Osteoblast (primary cell): ENCODE data around the gene NOVA1. TPM values are rescaled to one million over a fixed set of nuclear protein-coding genes. Genes with fewer than 3 reads are reported as not detected.

ENCODE experiments used
- DNase-seq: peaks from one replicate; pipeline ENCODE4 v3.0.0; 2011; ENCODE audit warnings: low spot score, mixed read lengths; ENCODE audit not compliant: insufficient read length; ENCODE audit errors: missing footprints
- H2AFZ ChIP-seq: 2 replicates; pipeline ENCODE4 v1.6.0; 2011; ENCODE audit warnings: mild to moderate bottlenecking, low read length
- H3K27ac ChIP-seq: 2 replicates; pipeline ENCODE4 v1.5.1; 2011; ENCODE audit warnings: mild to moderate bottlenecking, low read depth, low read length, moderate library complexity
- H3K27me3 ChIP-seq: 2 replicates; pipeline ENCODE4 v1.6.0; 2012; ENCODE audit warnings: mild to moderate bottlenecking, control low read depth, inconsistent platforms, low read length, moderate library complexity; ENCODE audit not compliant: insufficient read depth
- H3K36me3 ChIP-seq: 2 replicates; pipeline ENCODE4 v1.5.1; 2011; ENCODE audit warnings: mild to moderate bottlenecking, low read length, control low read depth, moderate library complexity; ENCODE audit not compliant: insufficient read depth
- H3K4me1 ChIP-seq: 2 replicates; pipeline ENCODE4 v1.5.1; 2011; ENCODE audit warnings: mild to moderate bottlenecking, low read length, control low read depth, moderate library complexity; ENCODE audit not compliant: insufficient read depth
- H3K4me2 ChIP-seq: 2 replicates; pipeline ENCODE4 v1.6.0; 2011; ENCODE audit warnings: mild to moderate bottlenecking, low read length; ENCODE audit not compliant: insufficient read depth
- H3K4me3 ChIP-seq: fragments of 200-600 bp; sonication (generic); 3 replicates; pipeline ENCODE4 v1.5.1; 2012; ENCODE audit warnings: mild to moderate bottlenecking, low read length, inconsistent platforms; ENCODE audit not compliant: insufficient read depth
- H3K79me2 ChIP-seq: 2 replicates; pipeline ENCODE4 v1.6.0; 2012; ENCODE audit warnings: mild to moderate bottlenecking, low read length, control low read depth, inconsistent platforms; ENCODE audit not compliant: insufficient read depth
- H3K9me3 ChIP-seq: 2 replicates; pipeline ENCODE4 v1.5.1; 2011; ENCODE audit warnings: low read depth, low read length, control low read depth
- H4K20me1 ChIP-seq: 2 replicates; pipeline ENCODE4 v1.6.0; 2012; ENCODE audit warnings: mild to moderate bottlenecking, low read length, control low read depth; ENCODE audit not compliant: insufficient read depth
- CTCF ChIP-seq: IDR thresholded peaks from 2 replicates; pipeline ENCODE4 v1.5.1; 2011; ENCODE audit warnings: mild to moderate bottlenecking, low read depth, low read length, moderate library complexity; ENCODE audit errors: extremely low read depth
- total RNA-seq: library from RNA; depleted of rRNA; stranded (reverse); fragments of >200 nt; gene quantifications from 2 replicates; pipeline ENCODE4 v1.2.3, GENCODE V29; 2012

Gene NOVA1
- total RNA-seq, 1 donor, result 0.36 TPM

- no peak overlapping the region for H3K27ac ChIP-seq
These were observed 71.7 kb downstream of the NOVA1 start for GRCh38 chr14:26526137-26526536.

GRCh38 chr14:26525085-26525484 lies 72.7 kb downstream of the NOVA1 start:
- H3K27me3 ChIP-seq, result no peaks in the 10 kb centered on the region
- H3K79me2 ChIP-seq, result no peaks in the 10 kb centered on the region
- no peak for DNase-seq
- no peak overlapping the region for H3K27ac ChIP-seq
- no peak overlapping the region for H3K4me3 ChIP-seq
- H3K36me3 ChIP-seq, result no peaks in the 10 kb centered on the region
- H3K9me3 ChIP-seq, result peaks cover 9% of the 10 kb centered on the region
- no peak overlapping the region for H3K4me2 ChIP-seq
- no peak for TF ChIP-seq CTCF
- H4K20me1 ChIP-seq, result no peaks in the 10 kb centered on the region
- no peaks in the 10 kb centered on the region for H3K4me1 ChIP-seq
- no peak overlapping the region for H2AFZ ChIP-seq

More at GRCh38 chr14:26526137-26526536, 71.7 kb downstream of the NOVA1 start:
- no peak for TF ChIP-seq CTCF
- no peaks in the 10 kb centered on the region for H4K20me1 ChIP-seq
- no peaks in the 10 kb centered on the region for H3K36me3 ChIP-seq
- no peaks in the 10 kb centered on the region for H3K27me3 ChIP-seq
- DNase-seq, result no peak
- H3K4me3 ChIP-seq, result no peak overlapping the region
- H2AFZ ChIP-seq, result no peak overlapping the region
- peaks cover 9% of the 10 kb centered on the region for H3K9me3 ChIP-seq
- no peaks in the 10 kb centered on the region for H3K79me2 ChIP-seq
- no peaks in the 10 kb centered on the region for H3K4me1 ChIP-seq
- H3K4me2 ChIP-seq, result no peak overlapping the region

GRCh38 chr14:26522967-26523366 lies 74.9 kb downstream of the NOVA1 start:
- no peak overlapping the region for H3K4me2 ChIP-seq
- H3K27ac ChIP-seq, result no peak overlapping the region
- DNase-seq, result no peak
- no peaks in the 10 kb centered on the region for H3K4me1 ChIP-seq
- TF ChIP-seq CTCF, result no peak
- H4K20me1 ChIP-seq, result no peaks in the 10 kb centered on the region
- H3K27me3 ChIP-seq, result no peaks in the 10 kb centered on the region
- H2AFZ ChIP-seq, result no peak overlapping the region
- H3K9me3 ChIP-seq, result peaks cover 7% of the 10 kb centered on the region
- no peaks in the 10 kb centered on the region for H3K36me3 ChIP-seq
- no peaks in the 10 kb centered on the region for H3K79me2 ChIP-seq
- no peak overlapping the region for H3K4me3 ChIP-seq

- H2AFZ ChIP-seq, result no peak overlapping the region
- H3K4me1 ChIP-seq, result no peaks in the 10 kb centered on the region
- no peak for TF ChIP-seq CTCF
- no peaks in the 10 kb centered on the region for H3K27me3 ChIP-seq
- H3K27ac ChIP-seq, result no peak overlapping the region
- H3K36me3 ChIP-seq, result no peaks in the 10 kb centered on the region
- no peaks in the 10 kb centered on the region for H3K9me3 ChIP-seq
- no peak overlapping the region for H3K4me3 ChIP-seq
- H3K79me2 ChIP-seq, result no peaks in the 10 kb centered on the region
- H3K4me2 ChIP-seq, result no peak overlapping the region
- no peak for DNase-seq
- no peaks in the 10 kb centered on the region for H4K20me1 ChIP-seq
These were observed 80.1 kb downstream of the NOVA1 start for GRCh38 chr14:26517771-26518170.
